IPS DF 19.7 (cell line): ENCODE measurements around the gene BEND6.
A peak's percentile ranks its signal among the peaks of the same experiment; 100 is the strongest.
"Not testable (repeated sequence)": the region's sequence is repeated elsewhere in the genome, so short reads cannot be mapped to it uniquely, and the experiment has no call there.

Source experiments
- DNase-seq: peaks from one replicate; pipeline ENCODE4 v3.0.0-alpha.2; 2013; ENCODE audit warnings: low read depth, low spot score

The BEND6 gene

GRCh38 chr6:56984361-56984760 lies 29.5 kb downstream of the BEND6 start:
- no peak for DNase-seq

DNA sequence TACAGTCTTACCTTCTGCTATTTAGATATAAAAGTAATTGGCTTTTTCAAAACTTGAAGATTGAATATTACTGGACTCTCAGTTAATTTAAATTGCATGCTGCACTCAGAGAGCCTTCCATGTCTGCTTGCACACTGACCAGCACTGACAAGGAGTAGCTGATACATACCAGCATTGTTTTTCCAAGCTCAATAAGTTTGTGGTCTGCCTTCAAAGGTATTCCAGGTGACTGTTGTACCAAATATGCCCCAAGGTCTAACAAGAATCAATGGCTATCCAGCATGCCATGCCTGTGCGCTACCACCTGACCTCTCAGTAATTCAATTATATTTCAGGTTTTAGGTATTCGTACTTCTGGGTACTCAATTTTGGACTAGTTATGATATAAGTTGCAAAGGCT lies 30.0 kb downstream of the BEND6 start:
- DNase-seq, result no peak

GRCh38 chr6:56986611-56987010 lies 31.7 kb downstream of the BEND6 start:
- no peak for DNase-seq

DNA sequence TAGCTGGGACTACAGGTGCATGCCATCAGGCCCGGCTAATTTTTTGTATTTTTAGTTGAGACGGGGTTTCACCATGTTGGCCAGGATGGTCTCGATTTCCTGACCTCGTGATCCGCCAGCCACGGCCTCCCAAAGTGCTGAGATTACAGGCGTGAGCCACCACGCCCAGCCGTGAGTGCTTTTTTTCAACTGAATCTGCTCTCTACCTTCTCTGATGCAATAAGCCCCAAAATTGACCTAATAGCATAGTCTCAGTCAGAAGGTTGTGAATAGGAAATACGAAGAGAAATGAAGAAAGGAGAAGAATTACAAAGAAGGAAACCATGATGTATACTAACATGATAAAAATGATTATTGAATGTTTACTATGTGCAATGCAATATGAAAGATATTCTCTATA lies 33.2 kb downstream of the BEND6 start:
- DNase-seq, result no peak

- no peak for DNase-seq
These were observed 37.1 kb downstream of the BEND6 start for GRCh38 chr6:56992036-56992435.

GRCh38 chr6:56992703-56993102 lies 37.8 kb downstream of the BEND6 start:
- no peak for DNase-seq

GRCh38 chr6:56995347-56995902 lies 40.5 kb downstream of the BEND6 start:
- DNase-seq, result peak; percentile 9

- no peak for DNase-seq
These were observed 41.5 kb downstream of the BEND6 start for GRCh38 chr6:56996401-56996800.

- no peak for DNase-seq
These were observed 44.1 kb downstream of the BEND6 start for GRCh38 chr6:56999049-56999448.

DNA sequence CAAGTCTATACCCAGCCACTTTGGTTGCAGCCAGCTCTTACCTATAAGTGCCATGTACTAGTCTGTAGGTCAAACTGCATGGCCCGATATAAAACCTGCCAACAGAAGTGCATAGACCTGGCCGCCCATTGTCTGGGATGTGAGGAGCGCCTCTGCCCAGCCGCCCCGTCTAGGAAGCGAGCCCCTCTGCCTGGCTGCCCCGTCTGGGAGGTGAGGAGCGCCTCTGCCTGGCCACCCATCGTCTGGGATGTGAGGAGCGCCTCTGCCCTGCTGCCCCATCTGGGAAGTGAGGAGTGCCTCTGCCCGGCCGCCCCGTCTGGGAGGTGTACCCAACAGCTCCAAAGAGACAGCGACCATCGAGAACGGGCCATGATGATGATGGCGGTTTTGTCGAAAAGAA lies 44.8 kb downstream of the BEND6 start:
- not testable (repeated sequence) for DNase-seq

DNA sequence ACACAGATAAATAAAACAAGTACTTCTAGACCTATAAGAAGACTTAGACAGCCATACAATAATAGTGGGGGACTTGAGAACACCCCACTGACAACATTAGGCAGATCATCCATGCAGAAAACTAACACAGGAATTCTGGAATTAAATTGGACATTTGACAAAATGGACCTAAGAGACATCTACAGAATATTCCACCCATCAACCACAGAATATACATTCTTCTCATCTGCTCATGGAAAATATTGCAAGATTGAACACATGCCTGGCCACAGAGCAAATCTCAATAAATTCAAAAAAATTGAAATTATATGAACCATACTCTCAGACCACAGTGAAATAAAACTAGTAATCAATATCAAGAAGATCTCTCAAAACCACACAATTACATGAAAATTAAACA lies 47.3 kb downstream of the BEND6 start:
- no peak for DNase-seq

DNA sequence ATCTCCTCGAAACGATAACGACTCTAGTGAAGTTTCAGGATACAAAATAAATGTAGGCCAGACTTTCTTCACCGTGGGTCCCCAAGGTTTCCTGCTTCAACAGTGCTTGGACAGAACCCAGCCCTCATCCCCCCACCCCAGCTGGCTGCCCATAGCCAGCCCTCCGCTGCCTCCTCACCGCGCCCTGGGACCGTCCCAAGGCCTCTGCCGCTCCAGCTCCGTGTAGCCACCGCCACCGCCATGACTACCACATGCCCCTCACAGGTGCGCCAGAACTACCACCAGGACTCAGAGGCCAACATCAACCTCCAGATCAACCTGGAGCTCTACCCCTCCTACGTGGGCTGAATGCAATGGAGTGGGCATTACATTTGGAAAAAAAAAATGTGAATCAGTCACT lies 49.4 kb downstream of the BEND6 start:
- no peak for DNase-seq

DNA sequence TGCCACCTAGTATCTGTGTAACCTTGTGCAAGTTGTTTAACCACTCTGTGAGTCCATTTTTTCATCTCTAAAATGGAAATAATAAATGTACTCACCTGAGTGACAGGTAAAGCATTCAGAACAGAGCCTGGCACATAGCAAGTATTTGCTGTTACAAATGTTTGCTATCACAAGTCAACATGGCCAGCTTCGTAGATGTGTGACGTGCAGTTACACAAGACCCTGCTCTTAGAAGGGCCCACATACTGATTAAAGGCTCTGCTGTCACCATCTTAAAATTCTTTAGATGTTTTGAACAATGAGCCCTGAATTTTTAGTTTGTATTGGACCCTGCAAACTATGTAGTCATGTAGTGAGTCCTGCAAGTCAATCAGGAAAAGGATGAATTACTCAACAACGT lies 51.2 kb downstream of the BEND6 start:
- DNase-seq, result no peak

DNA sequence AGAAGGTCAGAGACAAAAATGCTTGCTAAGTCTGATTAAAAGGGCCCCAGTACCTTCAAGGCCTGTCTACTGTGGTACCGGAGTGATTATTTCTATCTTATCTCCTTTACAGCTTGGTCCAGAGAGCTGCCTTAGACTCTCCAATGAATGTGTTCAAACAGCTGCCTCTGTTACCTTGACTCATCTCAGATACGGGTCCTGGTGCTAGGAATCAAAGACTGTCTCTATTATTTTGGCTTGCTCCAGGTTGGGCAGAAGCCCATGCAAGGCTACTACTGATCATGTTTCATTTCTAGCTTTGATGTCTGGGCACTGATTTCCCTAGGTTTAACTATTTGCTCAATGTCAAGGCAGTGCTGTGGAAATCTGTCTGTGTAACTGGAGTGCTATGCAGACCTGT lies 53.2 kb downstream of the BEND6 start:
- DNase-seq, result not testable (repeated sequence)

- DNase-seq, result no peak
These were observed 58.6 kb downstream of the BEND6 start for GRCh38 chr6:57013521-57013926.

DNA sequence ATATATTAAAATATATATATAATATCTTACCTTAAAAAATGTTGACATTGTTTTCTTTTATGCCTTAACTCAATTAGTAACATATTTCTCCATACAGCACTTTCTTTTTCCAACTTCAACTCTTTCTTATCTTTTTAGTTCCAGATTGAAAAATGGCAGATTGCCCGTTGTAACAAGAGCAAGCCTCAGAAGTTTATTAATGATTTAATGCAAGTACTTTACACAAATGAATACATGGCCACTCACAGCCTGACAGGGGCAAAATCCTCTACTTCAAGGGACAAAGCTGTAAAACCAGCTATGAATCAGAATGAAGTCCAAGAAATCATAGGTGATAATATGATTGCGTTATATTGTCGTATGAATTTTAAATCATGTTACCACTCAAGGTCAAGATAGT lies 62.2 kb downstream of the BEND6 start:
- no peak for DNase-seq

GRCh38 chr6:57017841-57018240 lies 62.9 kb downstream of the BEND6 start:
- DNase-seq, result no peak

GRCh38 chr6:57019434-57019833 lies 64.5 kb downstream of the BEND6 start:
- DNase-seq, result no peak

GRCh38 chr6:57021086-57021720 lies 66.3 kb downstream of the BEND6 start:
- no peak for DNase-seq

GRCh38 chr6:57024321-57024720 lies 69.4 kb downstream of the BEND6 start:
- peak; percentile 25 for DNase-seq

- DNase-seq, result no peak
These were observed 69.9 kb downstream of the BEND6 start for GRCh38 chr6:57024775-57025174.

DNA sequence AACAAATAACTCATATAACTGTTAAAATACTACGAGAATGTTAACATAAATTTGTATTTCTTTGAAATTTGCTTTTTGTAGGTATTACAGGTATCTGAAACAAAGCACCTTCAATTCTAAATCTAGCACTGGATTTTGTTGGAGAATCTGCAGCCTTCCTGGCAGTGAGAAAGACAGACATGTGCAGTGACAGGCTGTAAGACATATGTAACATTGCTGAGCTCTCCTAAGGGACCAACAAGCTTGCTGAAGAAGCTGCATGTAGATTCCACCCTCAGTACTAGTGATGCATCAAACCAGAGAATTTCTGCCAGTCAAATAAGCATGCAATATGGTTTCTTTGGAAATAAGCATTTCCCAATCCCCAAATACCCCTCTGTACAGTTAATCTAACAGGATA lies 71.1 kb downstream of the BEND6 start:
- DNase-seq, result no peak

GRCh38 chr6:57027301-57027700 lies 72.4 kb downstream of the BEND6 start:
- DNase-seq, result no peak

- no peak for DNase-seq
These were observed 74.3 kb downstream of the BEND6 start for GRCh38 chr6:57029213-57029612.
